Activated CD4-positive, alpha-beta T cell treated with anti-CD3 and anti-CD28 coated beads, Interleukin-2, amount 50 U/mL, for 24 hours (primary cell): ENCODE results near the gene MRTO4.
"Not testable (repeated sequence)": the region's sequence is repeated elsewhere in the genome, so short reads cannot be mapped to it uniquely, and the experiment has no call there.

Experiments
- DNase-seq, 2 donors: peaks; one replicate each; pipeline ENCODE4 v3.0.0-alpha.2; 2020; ENCODE audit warnings: low read depth in 1 of 2, low spot score in 1 of 2

MRTO4 gene

DNA sequence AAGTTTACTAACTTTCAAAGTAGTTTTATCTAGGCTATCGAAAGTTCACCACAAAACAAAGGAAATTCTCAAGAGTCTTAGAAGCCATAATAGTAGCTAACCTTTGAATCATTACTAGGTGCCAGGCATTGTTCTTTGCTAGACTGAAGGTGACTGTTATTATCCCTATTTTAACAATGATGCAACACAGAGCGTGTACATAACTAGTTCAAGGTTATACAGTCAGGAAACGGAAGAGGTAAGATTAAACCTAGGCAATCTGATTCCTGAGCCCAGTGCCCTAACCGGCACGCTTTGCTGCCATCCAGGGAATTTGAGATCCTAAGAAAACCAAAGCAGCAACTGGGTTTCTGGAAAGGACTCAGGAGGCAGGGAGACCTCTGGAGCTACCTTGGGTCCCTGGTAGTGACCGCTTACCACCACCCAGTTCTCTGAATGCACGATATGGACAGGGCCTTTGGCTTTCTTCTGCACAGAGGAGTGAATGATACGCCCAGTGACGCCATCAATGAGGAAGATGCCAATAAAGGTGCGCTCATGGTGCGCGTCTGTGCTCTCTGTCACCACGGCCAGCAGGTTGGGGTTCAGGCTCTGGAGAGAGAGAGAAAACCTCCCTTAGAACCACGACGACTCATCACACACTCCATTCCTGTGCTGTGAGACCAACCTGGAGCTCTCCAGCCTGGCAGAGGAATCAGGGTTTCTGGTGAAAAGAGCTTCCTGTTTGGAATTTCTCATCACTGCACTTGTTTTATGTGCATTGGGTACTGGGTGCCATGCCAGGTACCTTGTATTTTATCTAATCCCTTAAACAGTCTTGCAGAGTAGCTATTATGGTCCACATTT, 28.4 kb upstream of the MRTO4 start:
- no peak for DNase-seq

DNA sequence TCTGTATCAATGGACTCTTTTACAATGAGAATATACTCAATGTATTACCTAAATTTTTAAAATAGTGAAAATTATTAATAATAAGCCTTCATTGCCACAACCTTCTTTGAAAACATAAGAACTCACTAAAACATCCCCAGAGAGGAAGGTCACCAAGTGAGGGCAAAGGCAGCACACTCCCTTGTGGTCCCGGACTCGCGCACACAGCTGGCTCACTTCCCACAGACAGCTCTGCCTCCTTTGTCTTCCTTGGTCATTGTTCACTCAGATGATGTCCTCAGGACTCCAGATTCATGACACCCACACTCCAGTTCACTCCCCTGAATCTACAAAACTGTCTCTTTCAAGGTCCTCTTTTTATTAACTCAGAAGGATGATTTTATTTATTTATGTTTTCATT, 22.4 kb upstream of the MRTO4 start:
- no peak for DNase-seq

- no peak for DNase-seq
Observed at GRCh38 chr1:19229828-19230325, 21.7 kb upstream of the MRTO4 start.

DNA sequence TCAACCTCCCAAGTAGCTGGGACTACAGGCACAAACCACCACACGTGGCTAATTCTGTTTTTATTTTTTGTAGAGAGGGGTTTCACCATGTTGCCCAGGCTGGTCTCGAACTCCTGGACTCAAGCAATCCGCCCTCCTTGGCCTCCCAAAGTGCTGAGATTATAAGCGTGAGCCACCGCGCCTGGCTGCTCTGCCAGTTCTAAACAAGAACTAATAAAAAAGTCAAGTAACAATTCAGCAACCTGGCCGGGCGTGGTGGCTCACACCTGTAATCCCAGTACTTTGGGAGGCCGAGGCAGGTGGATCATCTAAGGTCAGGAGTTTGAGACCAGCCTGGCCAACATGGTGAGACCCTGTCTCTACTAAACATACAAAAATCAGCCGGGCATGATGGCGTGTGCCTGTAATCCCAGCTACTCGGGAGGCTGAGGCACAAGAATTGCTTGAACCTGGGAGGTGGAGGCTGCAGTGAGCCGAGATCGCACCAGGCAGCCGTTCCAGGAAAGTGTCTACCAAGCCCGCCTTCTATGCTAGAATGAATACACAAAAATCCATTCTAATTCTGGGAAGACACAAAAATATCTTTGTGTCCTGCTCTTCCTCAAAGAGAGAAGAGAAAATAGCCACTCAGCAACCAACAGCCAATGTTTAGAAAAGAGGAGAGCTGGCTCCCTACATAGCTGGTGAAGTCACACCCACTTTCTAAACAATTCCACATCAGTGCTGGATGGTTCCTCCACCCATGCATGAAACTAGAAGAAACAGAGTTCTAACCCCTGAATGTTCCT, 19.7 kb upstream of the MRTO4 start:
- not testable (repeated sequence) for DNase-seq

- DNase-seq = no peak
Observed at GRCh38 chr1:19232524-19232846, 19.1 kb upstream of the MRTO4 start.

GRCh38 chr1:19234224-19234623, 17.4 kb upstream of the MRTO4 start:
- no peak for DNase-seq

GRCh38 chr1:19239876-19240275, 11.7 kb upstream of the MRTO4 start:
- no peak for DNase-seq

DNA sequence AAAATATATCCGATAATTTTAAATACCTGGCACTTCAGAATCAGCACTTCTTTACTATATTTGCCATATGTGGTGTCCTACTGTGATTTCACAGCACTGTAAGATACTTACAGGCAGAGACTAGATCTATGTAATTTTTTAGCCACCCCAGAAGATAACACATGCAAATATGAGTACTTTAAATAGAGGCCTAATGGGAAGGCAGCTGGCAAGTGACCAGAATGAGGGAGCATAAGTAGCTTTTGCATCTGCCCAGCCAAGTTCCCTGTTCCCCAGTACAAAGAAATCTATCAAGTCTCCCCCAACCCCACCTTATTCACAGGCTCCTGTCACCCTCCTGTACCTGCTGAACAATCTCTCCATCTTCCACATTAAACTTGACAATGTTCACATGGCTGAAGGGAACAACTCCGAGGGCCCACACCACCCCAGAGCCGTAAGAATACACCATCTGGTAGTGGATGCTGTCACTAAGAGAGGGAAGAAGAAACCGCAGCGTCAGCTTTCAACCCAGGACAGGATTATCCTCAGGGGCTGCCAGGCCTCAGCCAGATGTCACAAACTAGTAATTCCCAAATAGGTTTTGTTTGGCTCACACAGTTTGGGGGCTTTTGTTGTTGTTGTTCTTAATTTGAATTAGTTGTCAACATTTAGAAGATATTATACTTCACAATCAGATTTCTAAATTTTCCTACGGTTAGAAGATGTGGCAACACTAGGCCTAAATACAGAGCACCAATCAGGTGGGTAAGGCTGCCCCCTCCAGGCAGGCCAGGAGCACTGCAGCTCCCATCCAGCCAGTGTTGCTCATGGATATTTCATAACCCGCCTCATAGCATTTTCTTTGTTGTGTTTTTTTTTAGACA, 10.7 kb upstream of the MRTO4 start:
- peak; percentile 37 to 70 for DNase-seq

GRCh38 chr1:19250629-19251304, 838 bp upstream of the MRTO4 start:
- no peak for DNase-seq

- no peak for DNase-seq
Observed at GRCh38 chr1:19254416-19254815, 2.8 kb downstream of the MRTO4 start.

DNA sequence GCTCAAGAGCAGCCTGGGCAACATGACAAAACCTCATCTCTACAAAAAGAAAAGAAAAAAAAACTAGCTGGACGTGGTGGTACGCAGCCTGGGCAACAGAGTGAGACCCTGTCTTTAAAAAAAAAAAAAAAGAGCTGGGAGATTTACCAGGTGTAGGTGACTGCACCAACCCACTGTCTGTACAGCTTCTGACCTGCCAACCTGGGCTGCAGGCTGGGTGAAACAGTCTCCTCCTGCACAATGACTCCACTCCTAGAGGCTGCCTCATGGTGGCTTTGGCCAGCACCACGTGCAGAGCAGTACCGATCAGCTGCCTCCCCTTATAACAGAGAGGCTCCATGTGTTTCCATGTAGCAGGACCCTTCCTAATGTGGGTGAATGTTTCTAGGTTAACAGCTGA, 3.7 kb downstream of the MRTO4 start:
- no peak for DNase-seq

DNA sequence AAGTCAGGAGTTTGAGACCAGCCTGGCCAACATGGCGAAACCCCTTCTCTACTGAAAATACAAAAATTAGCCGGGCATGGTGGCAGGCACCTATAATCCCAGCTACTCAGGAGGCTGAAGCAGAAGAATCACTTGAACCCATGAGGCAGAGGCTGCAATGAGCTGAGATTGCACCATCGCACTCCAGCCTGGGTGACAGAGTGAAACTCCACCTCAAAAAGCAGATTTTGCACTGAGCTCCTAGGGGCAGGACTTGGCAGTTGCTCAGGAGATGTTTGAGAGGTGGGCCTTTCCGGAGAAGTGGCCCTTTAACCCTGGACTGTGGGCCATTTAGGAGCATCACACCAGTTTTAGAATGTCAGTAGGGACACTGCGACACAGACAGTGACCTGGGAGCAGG, 4.7 kb downstream of the MRTO4 start:
- not testable (repeated sequence) for DNase-seq

DNA sequence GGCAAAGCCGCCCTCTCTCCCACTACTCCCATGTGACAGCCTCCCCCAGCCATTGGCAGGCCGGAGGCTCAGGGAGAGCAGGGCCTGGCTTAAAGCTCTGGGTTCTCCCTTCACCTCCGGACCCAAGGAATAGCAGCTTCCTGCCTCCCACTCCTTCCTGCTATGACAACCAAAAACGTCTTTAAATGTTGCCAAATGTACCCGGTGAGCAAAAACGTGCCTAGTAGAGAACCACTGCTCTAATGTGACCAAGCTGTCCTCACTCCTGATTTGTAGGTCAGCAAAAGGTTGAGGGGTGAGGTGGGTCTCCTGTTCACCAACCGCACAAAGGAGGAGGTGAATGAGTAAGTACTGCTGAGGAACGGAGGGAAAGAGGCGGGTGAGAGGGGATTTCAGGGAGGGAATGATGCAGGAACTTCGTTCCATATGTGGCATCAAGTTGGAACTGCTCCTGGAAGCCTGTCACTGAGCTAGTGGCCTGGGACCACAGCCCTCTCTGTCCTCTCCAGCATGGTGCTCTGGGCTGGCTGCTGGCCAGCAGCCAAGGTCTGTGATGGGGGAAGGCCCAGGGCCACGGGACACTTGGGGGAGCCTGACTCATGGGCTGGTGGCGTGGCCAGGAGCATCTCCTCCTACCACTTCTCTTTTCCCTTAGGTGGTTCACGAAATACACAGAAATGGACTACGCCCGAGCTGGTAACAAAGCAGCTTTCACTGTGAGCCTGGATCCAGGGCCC, 5.7 kb downstream of the MRTO4 start:
- no peak for DNase-seq

GRCh38 chr1:19258353-19258752, 6.7 kb downstream of the MRTO4 start:
- DNase-seq = no peak

DNA sequence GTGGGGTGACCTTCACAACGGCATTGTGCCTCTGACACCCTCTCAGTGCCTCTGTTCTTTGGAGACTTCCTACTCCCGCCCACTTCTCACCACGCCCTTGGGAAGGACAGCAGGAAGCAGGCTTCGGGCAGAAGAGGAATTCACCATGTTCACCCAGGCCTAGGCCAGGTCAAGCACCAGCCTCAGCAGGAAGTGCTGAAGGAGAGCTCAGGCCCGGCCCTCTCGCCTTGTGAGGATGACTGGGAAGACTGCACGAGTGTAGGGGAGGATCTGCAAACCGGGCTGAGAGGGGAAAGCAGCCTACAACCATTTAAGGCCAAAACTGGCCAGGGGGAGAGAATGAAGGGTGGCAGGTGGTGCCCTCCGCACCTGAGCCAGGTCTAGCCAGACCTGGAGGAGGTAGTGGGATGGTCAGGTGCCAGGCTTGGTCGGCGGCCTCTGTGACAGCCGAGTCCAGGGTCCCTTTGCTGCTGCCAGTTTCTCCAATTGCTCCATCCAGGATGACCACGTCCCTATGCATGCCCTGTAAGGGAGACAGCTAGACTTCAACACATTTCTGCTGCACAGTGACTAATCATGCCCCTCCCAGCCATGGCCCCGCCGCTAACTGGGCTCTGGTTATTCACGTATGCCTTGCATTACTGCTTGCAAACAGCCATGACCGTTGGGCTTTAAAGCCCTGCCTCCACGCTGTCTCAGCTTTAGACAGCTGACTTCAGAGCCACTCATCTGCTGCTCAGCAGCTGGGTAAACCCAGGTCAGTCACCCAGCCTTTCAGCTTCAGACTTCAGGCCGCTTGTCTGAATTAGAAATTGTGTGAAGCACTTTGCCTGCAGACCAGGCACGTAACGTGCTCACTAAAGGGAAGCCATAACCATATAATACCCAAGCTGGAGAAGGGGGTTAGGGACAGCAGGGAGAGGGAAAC, 8.9 kb downstream of the MRTO4 start:
- no peak for DNase-seq

DNA sequence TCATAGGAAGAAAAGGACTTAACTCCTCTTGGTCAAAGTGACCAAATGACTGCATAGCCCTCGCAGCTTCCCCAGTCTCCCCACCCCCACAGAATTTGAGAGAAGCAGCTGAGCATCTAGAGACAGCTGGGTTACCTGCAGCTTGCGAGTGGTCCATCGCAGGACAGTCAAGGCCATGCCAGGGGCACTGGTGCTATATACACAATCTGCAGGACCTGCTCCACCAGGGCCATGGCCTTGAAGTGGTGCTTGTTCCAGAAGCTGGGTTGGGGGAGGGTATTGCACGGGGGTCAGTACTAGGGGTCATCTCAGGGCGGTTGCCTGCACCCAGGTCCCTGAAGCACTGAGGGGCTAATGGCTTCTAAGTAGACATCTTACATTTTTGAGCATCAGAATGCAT, 10.4 kb downstream of the MRTO4 start:
- DNase-seq = no peak

DNA sequence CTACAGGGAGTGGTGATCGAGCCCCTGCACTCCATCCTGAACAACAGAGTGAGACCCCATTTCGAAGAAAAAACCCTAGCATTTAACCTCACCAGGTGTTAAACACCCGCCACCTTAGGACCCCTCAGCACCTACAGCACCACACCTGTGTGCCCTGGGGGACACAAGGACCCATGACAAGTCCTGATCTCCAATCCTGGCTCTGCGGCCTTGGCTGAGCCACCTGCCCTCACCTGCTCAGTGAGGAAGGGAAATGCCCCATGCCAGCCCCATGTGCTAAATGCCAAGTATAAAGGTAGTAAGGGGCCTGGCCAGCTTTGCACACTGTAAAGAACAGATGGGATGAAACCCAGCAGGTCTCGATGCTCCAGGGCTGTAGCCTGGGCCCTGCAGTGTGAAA, 11.1 kb downstream of the MRTO4 start:
- no peak for DNase-seq

- no peak for DNase-seq
Observed at GRCh38 chr1:19268445-19268844, 16.8 kb downstream of the MRTO4 start.
